B cell (primary cell): ENCODE results near the gene NAIP.
"Not testable (repeated sequence)": the region's sequence is repeated elsewhere in the genome, so short reads cannot be mapped to it uniquely, and the experiment has no call there.

Experiments
- EZH2 ChIP-seq: IDR thresholded peaks from 2 replicates; pipeline ENCODE4 v1.6.1; 2012; ENCODE audit warnings: borderline replicate concordance, low read depth, mild to moderate bottlenecking, moderate library complexity, low read length; ENCODE audit not compliant: insufficient read depth, poor library complexity, severe bottlenecking
- TF ChIP-seq, protein P1 (sequence below): fragments of 200-600 bp; IDR thresholded peaks from one replicate; pipeline ENCODE4 v1.8.0; 2022; ENCODE audit warnings: antibody characterized with exemption, mild to moderate bottlenecking

DNA sequence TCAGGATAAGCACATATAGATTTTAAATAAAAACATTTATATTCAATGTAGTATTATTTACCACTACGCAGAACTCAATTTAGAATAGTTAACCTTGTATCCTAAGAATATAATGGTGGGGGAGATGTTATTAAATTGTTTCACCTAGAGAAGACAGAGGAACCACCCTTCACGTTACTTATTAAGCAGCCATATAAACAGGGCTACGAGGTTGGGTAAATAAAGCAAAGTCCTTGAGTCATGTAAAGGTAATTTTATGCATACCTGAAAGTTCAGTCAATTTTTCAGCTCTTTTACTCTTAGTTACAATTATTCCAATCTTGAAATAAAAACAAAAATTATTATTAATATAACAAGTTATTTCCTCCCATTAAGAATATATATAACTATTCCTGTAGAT, 34.3 kb upstream of the NAIP start:
- TF ChIP-seq, protein P1, sequence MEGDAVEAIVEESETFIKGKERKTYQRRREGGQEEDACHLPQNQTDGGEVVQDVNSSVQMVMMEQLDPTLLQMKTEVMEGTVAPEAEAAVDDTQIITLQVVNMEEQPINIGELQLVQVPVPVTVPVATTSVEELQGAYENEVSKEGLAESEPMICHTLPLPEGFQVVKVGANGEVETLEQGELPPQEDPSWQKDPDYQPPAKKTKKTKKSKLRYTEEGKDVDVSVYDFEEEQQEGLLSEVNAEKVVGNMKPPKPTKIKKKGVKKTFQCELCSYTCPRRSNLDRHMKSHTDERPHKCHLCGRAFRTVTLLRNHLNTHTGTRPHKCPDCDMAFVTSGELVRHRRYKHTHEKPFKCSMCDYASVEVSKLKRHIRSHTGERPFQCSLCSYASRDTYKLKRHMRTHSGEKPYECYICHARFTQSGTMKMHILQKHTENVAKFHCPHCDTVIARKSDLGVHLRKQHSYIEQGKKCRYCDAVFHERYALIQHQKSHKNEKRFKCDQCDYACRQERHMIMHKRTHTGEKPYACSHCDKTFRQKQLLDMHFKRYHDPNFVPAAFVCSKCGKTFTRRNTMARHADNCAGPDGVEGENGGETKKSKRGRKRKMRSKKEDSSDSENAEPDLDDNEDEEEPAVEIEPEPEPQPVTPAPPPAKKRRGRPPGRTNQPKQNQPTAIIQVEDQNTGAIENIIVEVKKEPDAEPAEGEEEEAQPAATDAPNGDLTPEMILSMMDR: not testable (repeated sequence)
- not testable (repeated sequence) for TF ChIP-seq EZH2
